Erythroblast (primary cell): Measurements from ENCODE around the gene MXI1.

ENCODE experiments used
- DNase-seq, 2 experiments: peaks; one replicate each; lab custom pipeline; 2025; lab: John Stamatoyannopoulos, UW
- GATA1 ChIP-seq: IDR thresholded peaks from 2 replicates; pipeline ENCODE4 v1.6.1; 2011; ENCODE audit warnings: low read depth, mild to moderate bottlenecking, control low read depth, low read length, moderate library complexity
- POLR2A ChIP-seq: IDR thresholded peaks from 2 replicates; pipeline ENCODE4 v1.6.1; 2011; ENCODE audit warnings: mild to moderate bottlenecking, low read length

Gene MXI1

DNA sequence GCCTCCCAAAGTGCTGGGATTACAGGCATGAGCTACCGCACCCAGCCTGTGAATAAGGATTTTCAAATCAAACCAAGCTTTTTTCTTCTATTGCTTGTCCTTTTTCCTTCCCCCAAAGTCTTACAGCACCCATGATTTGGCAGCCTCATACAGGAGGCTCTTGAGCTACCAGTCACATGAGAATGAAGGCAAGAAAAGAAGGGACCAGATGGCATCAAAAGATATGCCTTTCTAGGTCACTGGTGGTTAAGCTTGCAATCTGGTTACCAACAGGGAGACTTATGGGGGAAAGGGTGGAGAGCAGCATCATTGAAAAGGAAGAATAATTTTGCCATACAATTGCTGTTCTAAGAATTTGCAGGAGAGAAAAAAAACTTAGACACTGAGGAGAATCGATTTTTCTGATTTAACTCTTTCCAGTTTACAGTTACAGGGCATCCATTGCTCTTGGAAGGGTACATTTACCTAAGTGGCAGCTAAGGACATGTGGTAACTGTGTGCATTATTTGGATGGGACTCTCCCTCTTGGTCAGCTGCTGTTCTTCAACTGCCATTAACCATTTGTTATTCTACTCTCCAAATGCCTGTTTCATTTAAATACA lies 67.8 kb downstream of the MXI1 start:
- peak; percentile 85 to 94 for DNase-seq
- TF ChIP-seq POLR2A (no peak), GATA1 (no peak)

DNA sequence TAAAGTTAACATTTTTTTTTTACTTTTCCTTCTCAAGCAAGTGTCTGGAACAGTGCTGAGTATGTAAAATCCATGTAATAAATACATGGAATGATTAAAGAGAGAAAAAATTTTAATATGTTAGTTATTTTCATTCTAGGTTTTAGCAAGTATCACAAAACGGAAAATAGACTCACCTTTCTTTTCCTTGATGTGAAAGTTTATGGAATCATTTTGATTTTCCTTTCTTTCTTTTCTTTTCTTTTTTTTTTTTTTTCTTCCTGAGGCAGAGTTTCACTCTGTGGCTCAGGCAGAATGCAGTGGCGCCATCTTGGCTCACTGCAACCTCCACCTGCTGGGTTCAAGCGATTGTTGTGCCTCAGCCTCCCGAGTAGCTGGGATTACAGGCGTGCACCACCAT lies 69.2 kb downstream of the MXI1 start:
- TF ChIP-seq GATA1 (no peak), POLR2A (no peak)
- DNase-seq = no peak

DNA sequence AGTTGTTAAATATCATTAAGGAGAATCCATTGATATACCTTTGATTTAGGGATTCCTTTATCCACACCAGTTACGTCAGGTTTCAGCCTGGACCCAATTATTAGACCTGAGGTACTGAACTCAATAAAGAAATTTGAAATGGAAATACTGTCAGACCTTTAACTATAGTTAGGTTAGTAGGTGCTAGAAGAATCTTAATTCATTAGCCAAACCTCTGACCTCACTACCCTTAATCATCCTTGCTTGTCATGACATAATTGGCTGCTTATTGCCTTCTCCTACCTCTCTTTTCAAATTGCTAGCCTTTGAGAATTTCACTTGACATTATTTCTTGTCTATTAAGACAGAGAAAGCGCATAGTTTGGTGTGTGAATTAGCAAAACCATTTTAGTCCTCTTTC lies 70.2 kb downstream of the MXI1 start:
- TF ChIP-seq GATA1 = no peak
- TF ChIP-seq POLR2A = no peak
- peak in 1 of 2 experiments; percentile 36 for DNase-seq

DNA sequence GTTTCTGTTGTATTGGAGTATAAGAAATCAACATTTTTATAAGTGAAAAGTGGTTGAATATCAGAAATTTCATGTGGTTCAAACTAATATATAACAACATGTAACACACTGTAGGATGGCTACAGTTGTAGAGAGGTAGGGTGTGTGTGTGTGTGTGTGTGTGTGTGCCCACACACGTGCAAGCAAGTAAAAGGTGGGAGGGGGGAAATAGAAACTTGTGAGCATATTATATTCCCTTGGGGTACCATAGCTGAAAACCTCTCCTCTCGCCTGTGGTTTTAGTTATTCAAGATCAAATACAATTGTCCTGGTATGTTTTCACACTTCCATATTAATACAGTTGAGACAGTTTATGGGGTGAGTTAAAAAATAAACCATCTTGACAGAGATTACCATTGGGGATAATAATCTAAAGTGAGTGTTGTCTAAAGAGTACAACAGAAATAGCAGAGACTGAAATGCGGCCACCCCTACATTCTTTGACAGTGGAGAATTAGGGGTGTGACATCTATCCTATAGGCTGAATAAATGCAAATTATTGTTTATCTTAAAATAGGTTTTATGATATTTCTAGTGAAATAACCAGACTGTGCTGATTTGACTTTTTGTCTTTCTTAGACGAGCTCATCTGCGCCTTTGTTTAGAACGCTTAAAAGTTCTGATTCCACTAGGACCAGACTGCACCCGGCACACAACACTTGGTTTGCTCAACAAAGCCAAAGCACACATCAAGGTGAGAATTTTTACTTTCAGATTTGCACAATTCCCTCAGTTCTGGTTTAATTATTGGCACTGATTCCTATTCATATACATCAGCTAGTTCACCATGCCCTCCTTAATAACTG lies 71.4 kb downstream of the MXI1 start:
- TF ChIP-seq POLR2A = no peak
- no peak for TF ChIP-seq GATA1
- DNase-seq = no peak

DNA sequence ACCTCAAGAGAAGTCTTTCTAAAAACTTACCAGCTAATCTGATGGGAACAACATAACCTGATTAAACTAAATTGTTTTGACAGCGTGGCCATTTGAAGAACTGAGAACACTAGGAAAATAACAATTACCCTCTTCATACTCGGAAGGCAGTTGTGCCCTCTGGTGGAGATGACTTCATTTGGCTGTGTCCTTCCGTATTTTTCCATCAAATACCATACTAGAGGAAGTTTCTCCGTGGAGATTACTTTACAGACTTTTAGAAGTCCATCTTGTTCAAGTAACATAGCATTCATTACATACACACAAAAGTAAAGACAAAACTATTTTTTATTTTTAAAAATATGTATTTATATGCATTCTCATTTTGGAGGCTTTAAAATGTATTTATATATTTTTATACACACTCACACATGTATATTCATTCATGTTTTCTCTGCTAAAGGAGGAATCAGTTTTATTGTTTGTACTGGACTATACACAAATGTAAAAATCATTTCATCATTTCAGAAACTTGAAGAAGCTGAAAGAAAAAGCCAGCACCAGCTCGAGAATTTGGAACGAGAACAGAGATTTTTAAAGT lies 72.1 kb downstream of the MXI1 start:
- peak; percentile 78 to 88 for DNase-seq
- TF ChIP-seq POLR2A = no peak
- TF ChIP-seq GATA1 = no peak

DNA sequence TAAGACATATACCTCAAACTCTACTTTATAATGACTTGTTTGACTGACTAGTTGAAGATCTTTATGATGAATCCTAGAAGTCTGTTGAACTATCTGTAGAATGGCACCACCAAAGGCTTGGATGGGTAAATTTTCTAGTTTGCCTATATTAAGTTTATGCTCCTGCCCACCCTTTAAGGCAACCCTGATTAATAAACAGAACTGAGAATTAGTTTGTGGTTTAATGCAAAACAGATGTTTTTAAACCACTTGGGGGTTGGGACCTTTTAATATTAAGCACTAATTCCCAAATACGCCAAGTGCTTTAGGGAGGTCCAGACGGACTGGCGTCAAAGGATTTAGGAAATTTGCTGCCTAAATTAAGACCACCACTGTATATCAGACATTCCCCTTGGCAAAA lies 76.9 kb downstream of the MXI1 start:
- no peak for DNase-seq
- TF ChIP-seq POLR2A (no peak), GATA1 (no peak)

DNA sequence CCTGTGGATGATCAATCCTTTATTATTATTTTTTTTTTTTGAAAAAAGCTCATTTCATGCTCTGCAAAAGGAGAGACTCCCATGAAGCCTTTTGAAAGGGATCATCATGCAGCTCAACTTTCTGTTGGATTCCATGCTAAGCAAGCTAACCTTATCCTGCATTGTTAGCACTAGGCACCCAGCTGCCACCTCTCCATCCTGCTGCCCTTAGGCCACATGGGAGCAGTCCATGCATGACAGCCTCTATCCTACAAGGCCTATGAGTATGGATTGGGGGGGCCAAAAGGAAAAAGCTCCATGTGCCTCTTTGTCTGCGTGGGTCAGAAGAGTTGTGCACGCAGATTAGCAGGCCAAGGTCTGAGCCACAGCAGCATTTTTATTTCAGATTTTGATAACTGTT lies 78.1 kb downstream of the MXI1 start:
- no peak for TF ChIP-seq POLR2A
- DNase-seq = no peak

DNA sequence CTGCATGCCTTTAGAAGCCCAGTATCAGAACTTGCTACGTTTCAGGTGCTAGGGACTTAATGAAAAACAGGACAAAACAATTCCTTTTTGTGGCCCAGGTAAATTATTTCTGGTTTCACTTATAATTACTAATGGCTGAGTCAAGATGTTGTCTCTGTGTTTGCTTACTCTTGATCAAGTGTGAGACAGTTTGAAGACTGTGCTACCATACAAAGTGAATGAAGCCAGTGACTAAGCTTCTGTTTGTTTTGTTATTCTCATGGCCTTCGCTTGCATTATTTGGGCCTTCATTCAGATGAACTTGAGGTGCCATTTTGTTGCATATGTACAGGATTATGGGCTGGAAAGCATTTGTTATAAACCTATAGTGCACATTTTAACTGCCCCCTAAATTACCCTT lies 79.4 kb downstream of the MXI1 start:
- no peak for DNase-seq
- TF ChIP-seq GATA1 (no peak), POLR2A (no peak)

DNA sequence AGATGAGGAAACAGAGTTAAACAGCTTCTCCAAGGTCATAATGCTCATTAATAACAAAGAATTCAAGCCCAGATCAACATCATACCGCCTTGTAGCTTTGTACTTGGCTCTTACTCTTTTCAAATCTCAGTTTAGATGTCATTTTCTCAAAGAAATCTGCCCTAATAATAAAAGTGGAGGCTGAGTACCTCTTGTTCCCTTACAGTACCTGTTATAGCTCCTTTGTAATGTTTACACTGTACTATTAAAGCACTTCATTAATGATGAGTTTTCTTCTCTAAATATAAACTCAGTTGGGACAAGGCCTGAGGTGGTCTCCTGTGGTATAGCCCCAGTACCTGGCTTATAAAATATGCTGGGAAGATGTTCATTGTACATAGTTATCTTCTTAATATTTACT lies 89.6 kb downstream of the MXI1 start:
- no peak for TF ChIP-seq POLR2A
- no peak for TF ChIP-seq GATA1
- no peak for DNase-seq

DNA sequence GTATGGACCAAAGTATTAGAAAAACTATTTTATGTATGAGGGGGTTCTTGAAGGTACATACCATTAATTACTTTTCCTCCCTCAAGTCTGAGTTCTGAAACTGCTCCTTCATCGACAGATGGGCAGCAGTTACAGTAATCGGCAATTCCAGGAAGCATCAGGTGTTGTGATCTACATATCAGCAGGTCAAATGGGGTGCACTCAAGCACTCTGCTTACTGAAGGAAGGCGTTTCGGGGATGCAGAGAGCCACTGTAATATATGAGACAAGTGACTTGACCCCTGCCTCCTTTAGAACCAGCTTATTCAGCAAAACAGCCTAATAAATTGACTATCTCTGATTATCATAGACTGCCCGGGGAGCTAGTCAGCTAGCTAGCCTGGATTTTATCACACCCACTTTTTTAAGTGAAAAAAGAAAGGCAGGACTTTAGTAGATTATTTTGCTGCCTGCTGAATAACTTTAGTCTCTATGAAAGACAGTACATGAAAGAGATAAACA lies 93.1 kb downstream of the MXI1 start:
- DNase-seq = peak in 1 of 2 experiments; percentile 16
- no peak for TF ChIP-seq GATA1
- no peak for TF ChIP-seq POLR2A

DNA sequence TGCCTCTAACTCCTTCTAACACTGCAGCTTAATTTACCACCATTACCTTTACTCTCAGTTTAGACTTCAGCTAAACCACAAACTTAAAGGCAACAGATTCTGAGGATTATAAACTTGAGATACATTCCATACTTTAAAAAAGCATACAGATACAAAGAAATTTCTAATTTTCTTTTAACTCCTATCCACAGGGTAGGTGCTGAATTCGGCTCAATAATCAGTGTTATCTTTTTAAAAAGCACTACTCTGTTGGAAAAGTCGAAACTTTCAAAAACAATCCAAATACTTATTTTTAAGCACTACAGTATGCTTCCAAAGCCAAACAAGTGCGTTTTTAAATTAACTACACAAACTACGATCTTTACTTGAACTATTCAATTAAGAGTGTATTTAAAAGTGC lies 96.3 kb downstream of the MXI1 start:
- TF ChIP-seq POLR2A (no peak), GATA1 (no peak)
- peak; percentile 36 to 51 for DNase-seq

DNA sequence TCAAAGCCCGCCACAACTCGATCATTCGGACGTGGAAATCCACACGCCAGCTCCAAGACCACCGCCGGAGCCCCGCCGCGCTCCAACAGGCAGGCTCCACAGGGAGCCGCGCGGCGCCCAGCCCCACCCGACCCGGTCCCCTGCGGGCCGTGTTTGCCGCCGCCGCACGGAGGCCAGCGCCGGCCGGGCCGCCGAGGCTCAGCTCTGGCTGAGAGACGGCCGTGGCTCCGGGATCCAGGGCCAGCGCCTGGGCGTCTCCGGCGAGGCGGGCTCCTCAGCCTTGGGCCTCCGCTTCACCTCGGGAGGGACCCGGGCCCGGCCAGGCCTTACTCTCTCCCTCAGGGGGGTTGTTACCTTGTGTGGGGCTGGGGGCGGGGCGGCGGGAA lies 97.0 kb downstream of the MXI1 start:
- peak; percentile 74 to 84 for DNase-seq
- TF ChIP-seq GATA1 = no peak
- no peak for TF ChIP-seq POLR2A

DNA sequence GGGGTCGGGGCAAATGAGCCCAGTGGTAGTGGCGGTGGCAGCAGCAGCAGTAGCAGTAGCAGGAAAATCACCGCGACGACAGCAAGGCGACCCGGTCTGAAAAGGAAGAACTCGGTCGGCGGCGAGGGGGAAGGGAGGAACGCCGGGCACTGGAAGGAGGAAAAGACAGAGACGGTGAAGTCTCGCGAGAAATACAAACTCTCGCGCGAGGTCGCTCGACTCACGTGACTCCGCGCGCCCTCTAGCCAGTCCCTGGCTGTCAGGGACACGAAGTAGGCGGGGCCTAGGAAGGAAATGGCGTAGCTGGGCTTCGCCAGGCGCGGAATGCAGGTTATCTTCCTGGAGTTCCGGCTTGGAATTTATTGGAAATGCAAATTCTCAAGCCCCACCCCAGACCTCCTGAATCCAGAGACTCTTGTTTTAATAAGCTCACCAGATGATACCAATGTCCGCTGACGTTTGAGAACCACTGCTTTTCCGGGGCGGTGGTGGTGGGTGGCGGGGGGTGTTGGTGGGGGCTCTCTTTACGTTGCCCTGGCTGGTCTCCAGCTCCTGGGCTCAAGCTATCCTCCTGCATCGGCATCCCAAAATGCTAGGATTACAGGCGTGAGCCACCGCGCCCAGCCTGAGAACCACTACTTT lies 97.5 kb downstream of the MXI1 start, which contains the start of gene SMNDC1:
Gene SMNDC1, minus strand, starts transcription at position 141 of the 642 bp plus-strand sequence. CDS start 1,333 bp downstream, outside the sequence.
- DNase-seq = peak; percentile 97 to 98
- no peak for TF ChIP-seq GATA1
- peak; percentile 89 for TF ChIP-seq POLR2A
